Upper lobe of left lung (tissue), 4 donors: Measurements from ENCODE around the gene IL11RA.

Source experiments
- CTCF ChIP-seq, 6 experiments: fragments of 450-650 bp in 4 of 6; fragments of 200-600 bp in 2 of 6; sonication (generic) in 2 of 6; IDR thresholded peaks; one replicate each; pipeline ENCODE4 v1.5.1; 2016 to 2019; ENCODE audit warnings: antibody characterized with exemption in 6 of 6
- EP300 ChIP-seq, 4 donors: sonication (generic); formaldehyde crosslinking; IDR thresholded peaks; one replicate each; pipeline ENCODE4 v1.5.1; 2017; ENCODE audit warnings: antibody characterized with exemption in 4 of 4, control low read depth in 2 of 4
- POLR2A ChIP-seq, 4 donors: fragments of 450-650 bp; IDR thresholded peaks; one replicate each; pipeline ENCODE4 v1.5.1; 2016 to 2017; ENCODE audit warnings: antibody characterized with exemption in 4 of 4, mild to moderate bottlenecking in 2 of 4
- POLR2AphosphoS5 ChIP-seq, 2 donors: sonication (generic); formaldehyde crosslinking; IDR thresholded peaks; one replicate each; pipeline ENCODE4 v1.5.1; 2017; ENCODE audit warnings: antibody characterized with exemption in 2 of 2

GRCh38 chr9:34684145-34684544, 32.2 kb downstream of the IL11RA start:
- TF ChIP-seq CTCF (IDR thresholded peaks at IDR 0.05): no peak
- no peak for TF ChIP-seq POLR2AphosphoS5 (IDR thresholded peaks at IDR 0.05)
- no peak for TF ChIP-seq POLR2A (IDR thresholded peaks at IDR 0.05)
- no peak for TF ChIP-seq EP300 (IDR thresholded peaks at IDR 0.05)
